CD4-positive, alpha-beta T cell treated with Interleukin-2 at 100 ng/mL for 4 hours (primary cell): ENCODE data around the gene CBR1.
"Not testable (repeated sequence)": the region's sequence is repeated elsewhere in the genome, so short reads cannot be mapped to it uniquely, and the experiment has no call there.

Experiments
- DNase-seq: peaks from one replicate; pipeline ENCODE4 v3.0.0-alpha.2; 2020; ENCODE audit warnings: low spot score

Gene CBR1

DNA sequence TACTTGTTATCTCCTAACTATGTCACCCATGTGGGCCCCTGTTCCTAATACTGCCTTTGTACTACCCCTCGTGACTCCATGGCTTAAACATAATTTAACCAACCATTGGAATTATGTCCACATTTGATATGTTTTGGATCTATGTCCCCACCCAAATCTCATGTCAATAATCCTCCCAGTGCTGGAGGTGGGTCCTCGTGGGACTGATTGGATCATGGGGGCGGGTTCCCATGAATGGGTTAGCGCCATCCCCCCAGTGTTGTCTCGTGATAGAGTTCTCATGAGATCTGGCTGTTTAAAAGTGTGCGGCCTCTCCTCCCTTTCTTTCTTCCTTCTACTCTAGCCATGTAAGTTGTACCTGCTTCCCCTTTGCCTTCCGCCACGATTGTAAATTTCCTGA, 9.8 kb downstream of the CBR1 start:
- DNase-seq: no peak

DNA sequence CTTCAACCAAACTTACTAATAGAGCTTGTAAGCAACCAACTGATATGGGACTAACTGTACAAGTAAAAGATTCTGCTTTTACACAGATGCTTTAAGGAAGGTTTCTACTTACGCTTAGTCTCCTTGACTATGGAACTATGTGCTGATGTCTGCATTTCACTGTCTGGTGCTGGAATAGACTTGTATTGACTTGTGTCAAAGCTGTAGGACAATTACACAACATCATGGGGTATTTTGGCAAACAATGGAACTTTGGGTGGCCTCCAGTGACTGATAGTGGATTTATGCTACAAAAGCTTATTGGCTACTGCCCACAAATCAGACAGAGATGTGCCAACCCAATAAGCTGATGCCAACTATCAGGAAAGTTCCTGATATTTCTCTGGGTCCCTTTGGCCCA, 10.6 kb downstream of the CBR1 start:
- no peak for DNase-seq

DNA sequence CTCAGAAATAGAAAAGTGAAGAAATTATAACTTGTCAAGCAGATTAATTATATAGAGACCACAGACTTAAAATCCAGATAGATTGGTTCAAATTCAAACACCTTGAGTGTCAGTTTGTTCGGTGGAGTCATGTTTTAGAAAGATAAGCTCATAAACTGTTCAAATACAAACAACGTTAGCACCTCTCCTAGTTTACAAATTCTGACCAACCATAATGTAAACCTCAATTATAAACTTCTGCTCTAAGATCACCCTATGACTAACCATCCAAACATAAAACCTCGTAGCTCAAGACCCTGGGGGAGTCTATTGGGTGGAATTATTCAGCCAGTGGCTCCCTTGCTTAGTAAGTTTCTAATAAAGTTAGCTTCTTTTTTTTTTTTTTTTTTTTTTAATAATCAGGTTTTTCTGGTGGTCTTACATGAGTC, 12.4 kb downstream of the CBR1 start:
- no peak for DNase-seq

DNA sequence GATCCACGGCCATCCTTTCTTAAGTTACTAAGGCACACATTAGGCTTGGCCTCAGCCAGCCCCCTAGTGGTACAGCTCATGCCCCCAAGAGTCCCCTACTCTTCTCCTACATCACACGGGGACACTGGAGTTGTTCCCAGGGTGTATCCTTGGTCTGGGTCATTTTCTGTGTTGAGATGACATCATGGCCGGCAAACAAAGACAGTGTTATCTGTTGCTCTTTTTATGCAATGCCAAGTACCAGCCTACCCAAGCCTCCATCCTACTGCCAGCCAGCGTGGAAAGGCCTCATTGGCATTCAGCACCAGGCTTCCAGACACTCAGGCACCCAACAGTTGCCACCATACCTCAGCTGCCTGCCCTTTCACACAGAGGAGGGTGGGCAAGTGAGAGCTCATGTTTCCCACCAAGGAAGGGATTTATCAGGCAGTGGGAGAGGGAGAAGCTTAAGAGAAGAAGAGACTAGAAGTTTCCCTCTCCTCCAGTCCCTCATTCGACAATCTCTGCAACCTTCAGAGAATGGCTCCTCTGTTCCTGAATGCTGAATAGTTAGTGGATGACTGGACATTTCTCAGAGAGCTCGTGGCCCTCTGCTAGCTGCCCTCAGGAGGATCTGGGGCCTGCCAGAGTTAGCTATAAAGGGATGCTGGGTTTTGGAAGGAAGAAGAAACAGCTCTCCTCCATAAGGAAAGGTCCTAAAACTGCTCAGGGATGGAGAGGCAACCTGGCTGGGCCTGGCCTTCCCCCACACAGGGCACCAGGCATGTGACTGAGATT, 17.7 kb downstream of the CBR1 start:
- no peak for DNase-seq

DNA sequence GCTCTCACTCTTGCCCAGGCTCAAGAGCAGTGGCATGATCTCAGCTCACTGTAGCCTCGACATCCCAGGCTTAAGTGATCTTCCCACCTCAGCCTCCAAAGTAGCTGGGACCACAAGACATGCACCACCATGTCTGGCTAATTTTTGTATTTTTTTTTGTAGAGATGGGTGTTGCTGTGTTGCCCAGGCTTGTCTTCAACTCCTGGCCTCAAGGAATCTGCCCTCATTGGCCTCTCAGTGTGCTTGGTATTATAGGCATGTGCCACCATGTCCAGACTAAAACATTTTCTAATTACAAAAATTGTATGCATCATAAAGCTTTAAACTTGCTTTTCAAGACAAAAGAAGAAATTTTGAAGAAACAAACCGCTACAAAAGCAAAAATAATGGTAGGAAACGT, 20.1 kb downstream of the CBR1 start:
- DNase-seq: no peak

DNA sequence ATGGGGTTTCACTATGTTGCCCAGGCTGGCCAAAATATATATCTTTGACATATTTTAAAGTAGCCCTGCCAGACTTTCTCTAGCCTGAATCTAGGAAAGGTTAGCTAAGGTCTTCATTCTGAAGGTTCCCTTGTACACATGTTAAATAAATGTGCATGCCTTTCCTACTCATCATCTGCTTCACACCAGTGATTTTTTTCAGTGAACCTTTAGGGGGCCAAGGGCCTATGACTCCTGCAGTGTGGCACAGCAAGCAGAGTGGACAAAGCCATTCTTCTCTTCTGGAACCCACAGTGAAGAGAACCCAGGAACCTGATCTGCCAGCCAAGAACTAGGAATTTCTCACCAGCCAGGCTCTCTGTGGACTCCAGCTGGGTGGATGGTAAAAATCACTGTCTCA, 22.9 kb downstream of the CBR1 start:
- no peak for DNase-seq

DNA sequence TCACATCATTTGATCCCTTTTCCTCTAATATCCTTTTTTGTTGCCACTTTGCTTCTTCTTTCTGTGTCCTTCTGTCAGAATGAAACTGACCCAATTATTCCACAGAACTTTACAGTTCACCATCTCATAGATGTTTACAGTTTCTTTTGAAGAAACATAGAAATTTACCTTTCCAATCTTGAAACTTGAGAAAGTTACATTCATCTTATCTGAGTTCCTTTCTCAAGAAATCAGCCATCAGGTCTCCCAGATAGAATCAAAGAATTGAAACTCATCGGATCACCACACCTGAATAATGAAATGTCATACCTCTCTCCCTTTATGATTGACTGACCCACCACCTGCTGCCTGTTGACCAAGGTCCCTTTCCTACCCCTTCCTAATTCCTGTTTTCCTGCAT, 23.7 kb downstream of the CBR1 start:
- no peak for DNase-seq

DNA sequence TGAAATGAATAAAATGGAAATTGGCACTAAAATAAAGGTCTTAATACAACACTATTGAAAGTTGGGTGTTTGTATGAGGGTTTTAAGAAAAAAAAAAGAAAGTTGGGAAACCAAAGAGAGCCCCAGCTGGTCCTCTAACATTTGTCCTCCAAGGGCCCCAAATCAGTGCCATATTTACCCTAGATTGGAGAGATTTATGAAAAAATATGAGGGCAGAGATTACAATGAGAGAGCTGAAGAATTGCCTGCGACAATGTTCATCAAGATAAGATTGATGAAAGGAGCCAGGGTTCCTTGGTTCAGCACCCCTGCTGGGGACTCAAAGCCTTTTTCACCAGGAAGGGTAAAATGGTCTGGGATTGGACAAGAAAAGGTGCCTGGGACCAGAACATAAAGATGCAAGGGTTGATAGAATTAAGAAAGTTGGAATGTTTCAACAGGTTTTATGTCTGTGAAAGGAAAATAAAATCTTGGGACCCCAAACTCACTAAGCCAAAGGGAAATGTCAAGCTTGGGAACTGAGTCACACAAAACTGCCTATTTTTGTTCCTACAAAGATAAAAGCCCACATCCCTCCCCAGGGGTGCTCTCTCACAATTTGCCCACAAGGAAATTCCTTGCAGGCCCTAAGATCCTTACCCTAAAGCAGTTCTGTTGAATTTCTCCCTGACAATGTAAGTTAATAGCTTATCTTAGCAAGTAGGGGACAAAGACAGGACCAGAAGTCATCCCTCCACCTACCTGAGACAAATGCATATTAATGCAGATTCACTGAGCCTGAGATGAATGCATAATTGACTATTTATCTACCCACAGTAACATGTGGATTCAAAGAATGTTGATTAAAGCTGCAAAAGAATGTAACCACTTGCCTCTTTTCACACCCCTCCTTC, 26.8 kb downstream of the CBR1 start:
- no peak for DNase-seq

DNA sequence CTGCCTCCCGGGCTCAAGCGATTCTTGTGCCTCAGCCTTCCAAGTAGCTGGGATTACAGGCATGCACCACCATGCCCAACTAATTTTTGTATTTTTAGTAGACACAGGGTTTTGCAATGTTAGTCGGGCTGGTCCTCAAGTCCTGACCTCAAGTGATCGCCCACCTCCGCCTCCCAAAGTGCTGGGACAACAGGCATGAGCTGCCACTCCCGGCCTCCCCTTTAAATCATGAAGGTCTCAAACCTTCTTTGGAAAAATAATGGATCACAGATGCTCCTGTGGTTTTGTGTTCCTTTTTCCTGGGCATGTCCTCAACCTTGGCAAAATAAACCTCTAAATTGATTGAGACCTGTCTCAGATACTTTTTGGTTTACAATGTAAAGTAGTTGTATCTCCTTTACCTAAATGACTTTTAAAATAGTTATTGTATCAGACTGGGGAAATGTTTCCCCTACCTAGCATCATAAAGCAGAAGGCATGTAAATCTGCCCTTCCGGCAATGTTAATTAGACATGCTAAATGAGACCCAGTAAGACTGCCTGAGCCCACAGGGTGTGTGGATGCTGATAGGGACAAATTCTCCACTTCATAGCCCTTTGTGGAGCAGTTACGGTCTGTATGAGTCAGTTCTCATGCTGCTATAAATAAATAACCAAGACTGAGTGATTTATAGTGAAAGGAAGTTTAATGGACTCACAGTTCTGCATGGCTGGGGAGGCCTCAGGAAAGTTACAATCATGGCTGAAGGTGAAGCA, 27.8 kb downstream of the CBR1 start:
- DNase-seq: no peak

DNA sequence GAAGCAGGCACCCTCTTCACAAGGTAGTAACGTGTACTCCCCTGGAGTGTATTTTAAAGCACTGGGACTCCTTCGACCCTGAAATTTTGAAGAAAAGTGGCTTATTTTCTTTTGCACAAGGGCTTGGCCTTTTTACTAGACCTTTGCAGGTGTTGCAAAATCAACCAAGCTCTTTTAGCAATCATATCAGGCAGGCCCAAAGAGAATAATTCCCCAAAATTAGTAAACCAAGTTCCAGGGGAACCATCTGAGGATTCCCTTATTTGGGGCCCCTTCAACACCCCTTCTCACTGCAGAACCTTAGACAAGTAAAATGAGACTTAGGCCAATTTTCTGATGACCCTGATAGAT, 28.3 kb downstream of the CBR1 start:
- no peak for DNase-seq

DNA sequence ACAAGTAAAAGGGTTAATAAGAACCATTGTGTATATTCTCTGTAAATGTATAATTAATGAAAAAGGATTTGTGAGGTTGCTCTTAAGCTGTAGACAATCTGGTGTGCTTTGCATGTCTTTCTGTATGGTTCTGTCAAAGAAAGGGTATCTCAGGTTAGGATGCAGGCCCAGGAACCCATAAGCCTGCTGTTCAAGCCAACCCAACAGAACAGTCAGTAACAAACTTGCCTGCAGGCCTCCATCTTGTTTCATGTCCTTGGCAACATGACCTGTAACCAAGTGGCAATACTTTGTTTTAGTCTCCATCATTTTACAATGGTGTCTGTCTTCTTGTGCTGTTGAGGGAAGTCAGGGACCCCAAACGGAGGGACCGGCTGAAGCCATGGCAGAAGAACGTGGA, 29.2 kb downstream of the CBR1 start:
- DNase-seq: no peak

DNA sequence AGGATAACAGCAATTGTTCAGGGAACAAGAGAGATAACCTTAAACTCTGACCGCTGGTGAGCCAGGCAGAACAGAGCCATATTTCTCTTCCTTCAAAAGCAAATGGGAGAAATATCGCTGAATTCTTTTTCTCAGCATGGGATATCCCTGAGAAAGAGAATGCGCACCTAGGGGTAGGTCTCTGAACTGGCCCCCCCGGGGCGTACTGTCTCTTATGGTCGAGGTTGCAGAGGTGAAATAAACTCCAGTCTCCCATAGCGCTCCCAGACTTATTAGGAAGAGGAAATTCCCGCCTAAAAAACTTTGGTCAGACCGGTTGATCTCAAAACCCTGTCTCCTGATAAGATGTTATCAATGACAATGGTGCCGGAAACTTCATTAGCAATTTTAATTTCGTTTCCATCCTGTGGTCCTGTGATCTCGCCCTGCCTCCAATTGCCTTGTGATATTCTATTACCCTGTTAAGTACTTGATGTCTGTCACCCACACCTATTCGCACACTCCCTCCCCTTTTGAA, 29.9 kb downstream of the CBR1 start:
- DNase-seq: not testable (repeated sequence)

DNA sequence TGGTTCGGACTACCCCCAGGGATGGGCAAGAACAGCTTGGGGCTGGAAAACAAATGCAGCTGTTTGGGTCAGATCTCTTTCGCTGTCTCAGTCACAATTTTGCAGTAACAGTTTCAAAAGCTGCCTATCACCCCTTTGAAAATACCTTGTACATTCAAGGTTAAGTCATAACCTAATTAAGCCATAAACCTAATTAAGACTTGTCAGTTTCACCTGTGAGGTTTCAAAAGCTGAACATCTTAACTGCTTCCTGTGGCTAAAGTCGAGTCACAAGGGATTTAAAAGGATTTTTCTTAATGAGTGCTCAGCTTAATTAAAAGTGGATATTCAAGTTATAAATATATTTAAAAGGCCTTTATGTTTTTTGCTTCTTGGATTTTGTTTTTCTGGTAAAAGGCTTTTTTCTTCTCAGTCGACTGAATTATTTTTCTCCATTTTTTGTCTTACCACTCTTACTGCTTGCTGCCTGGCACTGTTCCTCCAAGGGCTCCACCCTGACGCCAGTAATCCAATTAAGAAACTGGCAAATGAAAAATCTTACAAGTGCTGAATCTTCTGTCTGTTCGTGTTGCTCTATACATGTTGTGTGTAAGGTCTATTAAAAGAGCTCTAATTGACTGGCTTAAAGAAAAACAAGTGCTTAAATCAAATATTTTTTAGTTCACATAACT, 31.3 kb downstream of the CBR1 start:
- DNase-seq: no peak

DNA sequence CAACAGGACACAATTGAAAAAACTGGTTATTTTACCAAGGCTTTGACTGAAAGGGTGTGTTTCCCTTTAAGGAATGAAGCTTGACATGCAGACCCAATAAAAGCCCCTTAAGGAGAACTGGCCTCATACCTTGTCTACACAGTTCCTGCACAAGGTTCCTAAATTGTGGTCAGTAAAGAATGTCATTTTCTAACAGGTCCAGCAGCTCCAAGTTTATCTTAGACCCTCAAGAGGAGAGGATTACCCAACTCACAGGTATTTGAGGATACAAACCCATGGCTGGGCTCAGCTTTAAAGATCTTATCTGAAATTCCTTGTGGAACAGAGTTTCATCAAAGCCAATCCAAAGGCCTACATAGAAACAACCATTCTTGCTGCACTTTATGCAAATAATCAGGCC, 33.6 kb downstream of the CBR1 start:
- DNase-seq: no peak

DNA sequence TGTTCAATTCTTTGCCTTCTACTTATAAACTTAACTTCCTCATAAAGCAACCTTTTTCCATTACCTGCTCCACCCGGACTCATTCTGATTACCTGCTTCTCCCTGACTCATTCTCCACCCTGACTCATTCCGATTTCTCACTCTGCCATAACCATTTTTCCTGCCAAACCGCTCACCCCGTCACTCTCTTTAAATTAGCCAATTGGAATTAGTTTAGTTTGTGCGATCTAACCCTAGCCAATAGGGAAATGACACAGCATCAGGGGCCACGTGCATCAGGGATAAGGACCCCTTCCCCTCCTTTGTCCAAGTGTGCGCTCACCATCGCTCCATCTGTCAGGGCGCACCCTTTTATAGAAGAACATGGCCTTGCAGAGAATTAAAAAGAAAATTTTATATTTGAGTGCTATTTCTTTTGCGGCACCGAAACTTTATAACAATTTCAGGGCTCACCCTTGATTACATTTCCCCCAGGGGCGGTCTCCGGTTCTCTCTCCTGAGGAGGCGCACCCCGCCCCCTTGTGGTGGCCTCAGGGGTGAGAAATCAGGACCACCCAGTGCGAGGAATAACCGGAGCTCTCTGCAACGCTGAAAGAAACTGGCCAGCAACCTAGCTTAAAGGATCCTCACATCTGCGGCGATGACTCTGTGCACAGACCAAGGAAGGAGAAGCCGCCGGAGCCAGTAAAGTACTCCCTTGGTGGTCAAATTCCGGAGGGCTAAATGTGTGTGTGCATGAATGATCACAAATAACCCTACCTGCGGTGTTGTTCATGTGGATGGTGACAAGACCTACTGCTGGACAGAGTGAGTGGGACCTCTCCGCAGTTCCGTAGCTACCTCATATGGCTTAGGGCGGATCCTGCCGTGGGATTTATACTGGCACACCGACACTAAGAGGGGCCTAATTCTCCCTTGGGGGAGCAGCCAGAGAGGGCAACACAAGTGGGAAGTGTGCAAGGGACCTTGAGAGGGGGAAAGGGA, 34.8 kb downstream of the CBR1 start:
- peak; percentile 49 for DNase-seq

DNA sequence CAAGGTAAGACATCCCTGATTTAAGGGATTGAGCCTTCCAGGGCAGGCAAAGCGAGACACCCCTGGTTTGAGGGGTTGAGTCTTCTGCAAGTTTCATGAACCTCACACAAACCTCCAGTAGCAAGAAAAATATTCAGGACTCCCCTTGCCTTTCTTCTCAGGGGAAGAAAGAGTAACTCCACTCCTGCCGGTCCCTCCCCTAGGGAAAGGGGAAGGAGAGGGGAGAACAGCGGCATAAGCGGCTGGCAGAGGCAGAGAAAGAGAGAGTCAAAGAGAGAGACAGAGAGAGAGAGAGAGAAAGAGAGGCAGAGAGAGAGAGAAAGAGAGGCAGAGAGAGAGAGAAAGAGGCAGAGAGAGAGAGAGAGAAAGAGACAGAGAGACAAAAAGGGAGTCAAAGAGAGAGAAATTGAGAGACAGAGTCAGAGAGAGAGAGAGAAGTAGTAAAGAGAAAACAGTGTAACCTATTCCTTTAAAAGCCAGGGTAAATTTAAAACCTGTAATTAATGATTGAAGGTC, 35.6 kb downstream of the CBR1 start:
- no peak for DNase-seq

DNA sequence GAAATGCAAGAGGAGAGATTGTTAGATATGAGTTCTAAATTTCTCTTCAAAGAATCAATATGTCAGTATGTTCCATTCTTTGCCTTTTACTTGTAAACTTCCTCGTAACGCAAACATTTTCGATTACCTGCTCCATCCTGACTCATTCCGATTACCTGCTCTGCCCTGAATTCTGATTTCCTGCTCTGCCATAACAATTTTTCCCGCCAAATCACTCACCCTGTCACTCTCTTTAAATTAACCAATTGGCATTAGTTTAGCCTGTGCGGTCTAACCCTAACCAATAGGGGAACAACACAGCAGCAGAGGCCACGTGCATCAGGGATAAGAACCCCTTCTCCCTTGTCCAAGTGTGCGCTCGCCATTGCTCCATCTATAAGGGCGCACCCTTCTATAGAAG, 40.0 kb downstream of the CBR1 start:
- no peak for DNase-seq

DNA sequence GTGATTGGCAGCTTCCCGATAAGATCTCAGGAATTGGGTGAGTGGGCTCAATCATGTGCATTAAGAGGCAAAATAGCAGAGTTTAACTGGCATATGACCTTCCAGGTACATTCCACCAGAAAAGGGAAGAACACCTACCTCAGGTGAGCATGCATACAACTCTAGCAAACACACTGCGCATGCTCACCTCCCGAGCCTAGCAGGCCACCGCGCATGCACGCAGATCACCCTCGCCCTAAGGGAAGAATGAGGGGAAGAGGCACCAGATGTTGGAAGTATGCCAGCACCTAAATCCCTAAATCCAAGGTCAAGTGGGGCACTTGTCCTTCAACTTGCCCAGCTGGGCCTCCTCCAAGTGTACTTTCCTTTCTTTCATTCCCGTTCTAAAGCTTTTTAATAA, 41.4 kb downstream of the CBR1 start:
- DNase-seq: no peak

DNA sequence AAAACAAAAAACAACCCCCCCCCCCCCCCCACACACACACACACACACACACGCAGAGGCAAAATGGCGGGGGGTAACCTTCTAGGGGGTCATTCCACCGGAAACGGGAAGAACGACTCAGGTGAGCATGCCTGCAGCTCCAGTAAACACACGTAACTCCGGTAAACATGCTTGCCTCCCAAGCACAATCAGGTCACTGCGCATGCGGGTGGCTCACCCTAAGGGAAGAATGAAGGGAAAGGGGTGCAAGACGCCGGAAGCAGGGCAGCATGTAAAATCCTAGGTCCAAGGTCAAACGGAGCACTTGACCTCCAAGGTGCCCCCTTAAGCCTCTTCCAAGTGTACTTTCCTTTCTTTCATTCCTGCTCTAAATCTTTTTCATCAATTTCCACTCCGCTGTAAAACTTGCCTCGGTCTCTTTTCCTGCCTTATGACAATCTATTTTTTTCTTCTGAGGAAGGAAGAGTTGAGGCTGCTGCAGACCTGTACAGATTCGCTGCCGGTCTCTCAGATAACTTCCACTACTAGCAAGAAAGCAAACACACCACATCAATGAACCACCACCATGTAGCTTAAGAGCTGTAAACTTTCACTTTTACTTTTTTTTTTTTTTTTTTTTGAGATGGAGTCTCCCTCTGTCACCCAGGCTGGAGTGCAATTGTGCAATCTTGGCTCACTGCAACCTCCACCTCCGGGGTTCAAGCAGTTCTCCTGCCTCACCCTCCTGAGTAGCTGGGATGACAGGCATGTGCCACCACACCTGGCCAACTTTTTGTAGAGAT, 44.0 kb downstream of the CBR1 start:
- DNase-seq: peak; percentile 51
